A549 (cell line): Measurements from ENCODE around the gene CTSF.

Experiments used
- CBX2 ChIP-seq: fragments of 200-600 bp; sonication (generic); IDR thresholded peaks from 2 replicates; pipeline ENCODE4 v1.6.1; 2016; ENCODE audit warnings: low read depth, mild to moderate bottlenecking, borderline replicate concordance
- CEBPB ChIP-seq, 2 experiments: fragments of >200 bp in 1 of 2; sonication (Bioruptor Twin) in 1 of 2; formaldehyde crosslinking in 1 of 2; IDR thresholded peaks; 2 replicates each; pipeline ENCODE4 v1.6.1; 2012 to 2016
- CTCF ChIP-seq: fragments of >200 bp; sonication (Bioruptor Twin); formaldehyde crosslinking; IDR thresholded peaks from 3 replicates; pipeline ENCODE4 v1.5.1; 2016
- JUN ChIP-seq, 2 experiments: fragments of >200 bp; sonication (Bioruptor Twin); formaldehyde crosslinking; IDR thresholded peaks; 2 replicates in 1 of 2; 3 replicates in 1 of 2; pipeline ENCODE4 v1.6.1; 2016 to 2017
- MYC ChIP-seq: IDR thresholded peaks from 2 replicates; pipeline ENCODE4 v1.6.1; 2012; ENCODE audit warnings: mild to moderate bottlenecking, inconsistent platforms, low read length, improper control_type of control experiment, borderline replicate concordance
- POLR2A ChIP-seq: IDR thresholded peaks from 2 replicates; pipeline ENCODE4 v1.6.1; 2012; ENCODE audit warnings: mild to moderate bottlenecking, low read length
- RAD21 ChIP-seq, 2 experiments: fragments of >200 bp in 1 of 2; sonication (Bioruptor Twin) in 1 of 2; formaldehyde crosslinking in 1 of 2; IDR thresholded peaks in 1 of 2; conservative IDR thresholded peaks in 1 of 2; 2 replicates in 1 of 2; 3 replicates in 1 of 2; pipeline ENCODE4 v1.6.1; 2012 to 2018; ENCODE audit warnings: inconsistent platforms in 1 of 2
- RCOR1 ChIP-seq: fragments of 150-350 bp; IDR thresholded peaks from 2 replicates; pipeline ENCODE4 v1.6.1; 2014; ENCODE audit warnings: antibody characterized with exemption, low read length, low read depth
- REST ChIP-seq: fragments of 200-600 bp; sonication (generic); IDR thresholded peaks from 2 replicates; pipeline ENCODE4 v1.6.1; 2016; ENCODE audit warnings: antibody characterized with exemption, mild to moderate bottlenecking, moderate library complexity

GRCh38 chr11:66561975-66562248 lies 6.5 kb downstream of the CTSF start:
- TF ChIP-seq REST: no peak
- TF ChIP-seq POLR2A: no peak
- no peak for TF ChIP-seq RCOR1
- no peak for TF ChIP-seq CEBPB (IDR thresholded peaks at IDR 0.05)
- TF ChIP-seq CTCF: no peak
- no peak for TF ChIP-seq MYC
- no peak for TF ChIP-seq RAD21 (conservative IDR thresholded peaks at IDR 0.05 in 1 of 2, IDR thresholded peaks at IDR 0.05 in 1 of 2)
- TF ChIP-seq JUN (IDR thresholded peaks at IDR 0.05): no peak
- TF ChIP-seq CBX2: no peak
